HepG2 (cell line): ENCODE data around the gene SRGAP3. TPM values are rescaled to one million over a fixed set of nuclear protein-coding genes. Genes with fewer than 3 reads are reported as not detected.

ENCODE experiments used
- ATAC-seq: fragments of 200-7000 bp; cut with Tn5 transposase; 3 replicates; pipeline ENCODE4 v1.9.1; 2020; ENCODE audit warnings: mild to moderate bottlenecking, moderate library complexity
- BruUV-seq: library from RNA; stranded (reverse); fragments of 400-500 nt; replicated peaks from 2 replicates; lab custom pipeline; 2021; lab: Mats Ljungman, UMichigan
- CTCF ChIA-PET: fragments of 300-600 bp; formaldehyde crosslinking; extraction: SDS; loops from one replicate; lab custom pipeline; 2021; ENCODE audit warnings: low total read pairs, inconsistent platforms, low intra/inter-chr PET ratio; lab: Yijun Ruan, JAX
- POLR2A ChIA-PET: fragments of 350-600 bp; sonication (Branson Sonifier 250); formaldehyde crosslinking; loops from one replicate; lab custom pipeline; 2020; ENCODE audit warnings: antibody characterized with exemption, inconsistent platforms; lab: Yijun Ruan, JAX
- DNase-seq: peaks from one replicate; pipeline ENCODE4 v3.0.0-alpha.2; 2015; ENCODE audit warnings: low spot score
- FAIRE-seq: peaks from 3 replicates; lab custom pipeline; 2011; peaks lifted over from hg19 to GRCh38; lab: Jason Lieb, UNC
- H2AFZ ChIP-seq: one replicate; pipeline ENCODE4 v1.6.1; 2011; ENCODE audit warnings: low read length, inconsistent platforms
- H3K27ac ChIP-seq: fragments of 300-600 bp; 3 replicates; pipeline ENCODE4 v1.8.0; 2011; ENCODE audit warnings: mixed run types, mild to moderate bottlenecking, mixed read lengths, low read length, inconsistent platforms; ENCODE audit not compliant: insufficient read depth; ENCODE audit errors: extremely low read length
- H3K27me3 ChIP-seq, 2 experiments: fragments of 200-600 bp in 1 of 2; 2 replicates in 1 of 2; 3 replicates in 1 of 2; pipeline versions ENCODE4 v1.6.0 to v1.8.0; 2011; ENCODE audit warnings: low read length in 2 of 2, mild to moderate bottlenecking in 2 of 2, moderate library complexity in 2 of 2, inconsistent platforms in 1 of 2; ENCODE audit not compliant: insufficient read depth in 2 of 2, control insufficient read depth in 1 of 2
- H3K36me3 ChIP-seq, 2 experiments: fragments of 200-600 bp in 1 of 2; replicated peaks in 1 of 2; 2 replicates in 1 of 2; 3 replicates in 1 of 2; pipeline versions ENCODE4 v1.5.1 to v1.8.0; 2011; ENCODE audit warnings: low read length in 2 of 2, inconsistent platforms in 1 of 2; ENCODE audit not compliant: insufficient read depth in 2 of 2, control insufficient read depth in 1 of 2
- H3K4me1 ChIP-seq: 2 replicates; pipeline ENCODE4 v1.5.1; 2012; ENCODE audit warnings: low read length, inconsistent platforms; ENCODE audit not compliant: insufficient read depth
- H3K4me2 ChIP-seq: 2 replicates; pipeline ENCODE4 v1.6.0; 2011; ENCODE audit warnings: low read depth, low read length, inconsistent platforms
- H3K4me3 ChIP-seq, 3 experiments: fragments of 200-600 bp in 1 of 3; sonication (generic), shearing (Covaris generic) in 1 of 3; replicated peaks in 1 of 3; 2 replicates each; pipeline ENCODE4 v1.5.1; 2011 to 2016; ENCODE audit warnings: low read length in 3 of 3, inconsistent platforms in 2 of 3, low read depth in 2 of 3, mild to moderate bottlenecking in 2 of 3, control low read depth in 1 of 3, mixed read lengths in 1 of 3; ENCODE audit not compliant: insufficient read depth in 1 of 3
- H3K79me2 ChIP-seq: one replicate; pipeline ENCODE4 v1.6.1; 2011; ENCODE audit warnings: low read length, inconsistent platforms; ENCODE audit not compliant: insufficient read depth
- H3K9ac ChIP-seq: 2 replicates; pipeline ENCODE4 v1.6.0; 2011; ENCODE audit warnings: mild to moderate bottlenecking, low read depth, low read length, inconsistent platforms; ENCODE audit not compliant: insufficient read depth
- H3K9me3 ChIP-seq: 2 replicates; pipeline ENCODE4 v1.5.1; 2012; ENCODE audit warnings: mild to moderate bottlenecking, low read length
- H4K20me1 ChIP-seq: 2 replicates; pipeline ENCODE4 v1.6.0; 2011; ENCODE audit warnings: inconsistent platforms, mild to moderate bottlenecking, low read length, moderate library complexity; ENCODE audit not compliant: insufficient read depth
- KAT8 ChIP-seq: IDR thresholded peaks from 2 replicates; pipeline ENCODE4 v1.6.1; 2016; ENCODE audit warnings: missing genetic modification reagents, missing compliant biosample characterization
- ZNF674 ChIP-seq: sonication (generic); formaldehyde crosslinking; IDR thresholded peaks from 2 replicates; pipeline ENCODE4 v1.5.0; 2020; ENCODE audit warnings: low read depth, mild to moderate bottlenecking, missing genetic modification reagents
- ZNF75D ChIP-seq: sonication (generic); formaldehyde crosslinking; IDR thresholded peaks from 2 replicates; pipeline ENCODE4 v1.8.1; 2023; ENCODE audit warnings: missing genetic modification reagents, mild to moderate bottlenecking, borderline replicate concordance
- ZNF773 ChIP-seq: sonication (generic); formaldehyde crosslinking; IDR thresholded peaks from 2 replicates; pipeline ENCODE4 v1.4.0; 2020; ENCODE audit warnings: missing genetic modification reagents, borderline replicate concordance
- WGBS: methylation state at CpG from one replicate; pipeline ENCODE4 v1.1.6; 2017; ENCODE audit warnings: low lambda C conversion rate; 5-methylcytosine and 5-hydroxymethylcytosine counted together
- in situ Hi-C: cut with HindIII; loops from 2 replicates; pipeline ENCODE4 v1.10.0; 2017; ENCODE audit warnings: low pct_unique_long_range_greater_than_20kb; ENCODE audit not compliant: extremely low pct_ligation_motif_present
- intact Hi-C: fragments of 100-400 bp; cut with micrococcal nuclease; formaldehyde crosslinking; loops from one replicate; pipeline ENCODE4 v1.10.0; 2022; ENCODE audit not compliant: unreplicated experiment
- polyA plus RNA-seq, 8 experiments: library from polyadenylated mRNA; depleted of rRNA in 3 of 8; stranded (reverse) in 7 of 8; unstranded in 1 of 8; fragments of >200 nt; fragmentation: Illumina TruSeq in 4 of 8; extraction: Trizol in 4 of 8; gene quantifications; 2 replicates each; pipeline versions ENCODE4 v1.2.1 to v1.2.3, GENCODE V29; 2011 to 2016; ENCODE audit warnings: low read depth in 4 of 8, missing spikeins in 1 of 8, mixed read lengths in 1 of 8; ENCODE audit not compliant: insufficient read depth in 1 of 8
- total RNA-seq, 5 experiments: library from RNA; depleted of rRNA; stranded (reverse); fragments of >200 nt; fragmentation: Illumina TruSeq; extraction: Trizol; gene quantifications; 2 replicates each; pipeline ENCODE4 v1.2.3, GENCODE V29; 2016; ENCODE audit warnings: low read depth in 1 of 5

Gene SRGAP3
- total and polyA plus RNA-seq, 2 of the 13 experiments (the other 11 are each of a cell fraction or from before 2014, with no cell fraction given) = 1.2 to 1.4 TPM

DNA sequence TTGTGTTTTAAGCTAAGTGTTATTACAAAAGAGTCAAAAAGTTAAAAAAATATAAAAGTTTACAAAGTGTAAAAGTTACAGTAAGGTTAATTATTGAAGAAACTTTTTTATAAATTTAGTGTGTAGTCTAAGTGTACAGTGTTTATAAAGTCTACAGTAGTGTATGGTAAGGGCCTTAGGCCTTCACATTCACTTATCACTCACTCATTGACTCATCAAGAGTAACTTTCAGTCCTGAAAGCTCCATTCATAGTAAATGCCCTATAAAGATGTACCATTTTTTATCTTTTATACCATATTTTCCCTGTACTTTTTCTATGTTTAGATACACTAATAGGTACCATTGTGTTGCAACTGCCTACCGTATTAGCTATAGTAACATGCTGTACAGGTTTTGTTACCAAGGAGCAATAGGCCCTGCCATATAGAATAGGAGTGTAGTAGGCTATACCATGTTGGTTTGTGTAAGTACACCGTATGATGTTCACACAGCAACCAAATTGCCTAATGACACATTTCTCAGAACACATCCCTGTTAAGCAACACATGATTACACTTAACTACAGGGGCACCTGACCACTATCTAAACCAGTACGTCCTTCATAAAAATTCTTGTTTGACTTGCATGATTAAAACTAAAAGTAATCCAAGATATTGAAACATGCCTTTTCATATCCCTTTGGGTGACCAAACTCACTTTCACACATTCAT is 303.4 kb downstream of the SRGAP3 start:
- DNase-seq (no peak), ATAC-seq (no peak), FAIRE-seq (no peak)
- no peaks in the 10 kb centered on the region for H4K20me1 ChIP-seq
- H3K36me3 ChIP-seq = peaks cover 5 to 35% of the 10 kb centered on the region in 2 experiments; a peak in 4 of 5 replicates
- TF ChIP-seq ZNF674 (CRISPR knock-in tag) = no peak
- intact Hi-C loops = loop anchor here (1.0 kb wide), 1 partner anchor 17 kb away; no protein-coding TSS in a partner anchor
- peaks cover 15% of the 10 kb centered on the region for H3K79me2 ChIP-seq
- peaks cover 9% of the 10 kb centered on the region for H3K4me1 ChIP-seq
- no peaks in the 10 kb centered on the region for H3K27me3 ChIP-seq
- H2AFZ ChIP-seq = no peak overlapping the region
- ChIA-PET CTCF (no interaction called here), POLR2A (no interaction called here)
- 92% methylated on average over 3 of the region's 3 CpGs for WGBS
- H3K9me3 ChIP-seq = no peaks in the 10 kb centered on the region
- no peak overlapping the region for H3K9ac ChIP-seq
- H3K27ac ChIP-seq = no peak overlapping the region
- in situ Hi-C loops = no loop called here
- no peak overlapping the region for H3K4me2 ChIP-seq
- H3K4me3 ChIP-seq = no peak overlapping the region
- no TSS peak for BruUV-seq

GRCh38 chr3:8942746-8943488 is 306.5 kb downstream of the SRGAP3 start:
- in situ Hi-C loops (no loop called here), intact Hi-C loops (no loop called here)
- Histone ChIP-seq H3K79me2 (no peaks in the 10 kb centered on the region), H3K9ac (no peak overlapping the region), H2AFZ (no peak overlapping the region), H4K20me1 (no peaks in the 10 kb centered on the region), H3K9me3 (no peaks in the 10 kb centered on the region), H3K27me3 (no peaks in the 10 kb centered on the region), H3K36me3 (peaks cover 11 to 56% of the 10 kb centered on the region in 2 experiments; a peak in 4 of 5 replicates), H3K4me1 (no peaks in the 10 kb centered on the region), H3K27ac (no peak overlapping the region), H3K4me2 (no peak overlapping the region), H3K4me3 (no peak overlapping the region)
- BruUV-seq = no TSS peak
- WGBS = 95% methylated on average over 4 of the region's 4 CpGs
- ATAC-seq (no peak), FAIRE-seq (no peak), DNase-seq (no peak)
- TF ChIP-seq ZNF75D (no peak), KAT8 (CRISPR knock-in tag) (no peak), ZNF773 (CRISPR knock-in tag) (no peak)
- CTCF ChIA-PET = no interaction called here
- POLR2A ChIA-PET = no interaction called here
